Measurements from ENCODE around the gene TLR5.

GRCh38 chr1:223091896-223092295 is 51.2 kb downstream of the TLR5 start:
- TF ChIP-seq CTCF (IDR thresholded peaks at IDR 0.05; ENCODE audit: low read depth, low read length) (no peak), EZH2phosphoT487 (IDR thresholded peaks at IDR 0.05; ENCODE audit: low read depth) (no peak)
